ENCODE measurements around the gene TMEM35A. TPM values are rescaled to one million over a fixed set of nuclear protein-coding genes. Genes with fewer than 3 reads are reported as not detected.

TMEM35A gene
- total and polyA plus RNA-seq, 9 of the 15 experiments (the other 6 are each of a cell fraction or from before 2014, with no cell fraction given), result not detected

DNA sequence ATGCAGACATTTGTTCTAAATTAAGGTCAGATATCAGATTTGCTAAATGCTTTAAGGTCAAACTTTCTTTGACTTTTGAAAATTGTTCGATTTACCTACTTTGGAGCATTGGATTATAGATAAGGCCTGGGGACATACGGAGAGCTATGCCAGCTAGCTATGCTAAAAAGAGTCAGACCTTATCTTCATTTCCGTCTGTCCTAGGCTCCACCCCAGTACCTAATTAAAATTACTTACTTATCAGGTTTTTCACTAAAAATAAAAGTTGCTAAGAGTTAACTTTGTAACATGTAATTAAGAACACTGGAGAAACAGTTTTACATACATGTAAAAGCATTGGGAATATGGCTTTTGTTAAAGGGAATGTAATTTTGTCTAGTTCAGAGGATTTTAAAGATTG is 7.1 kb upstream of the TMEM35A start:
- CTCF ChIA-PET (ENCODE audit: low intra/inter-chr PET ratio), result no interaction called here
- Histone ChIP-seq H3K36me3 (ENCODE audit: control insufficient read depth, insufficient read depth, low read length) (no peaks in the 10 kb centered on the region), H3K4me2 (ENCODE audit: insufficient read depth, low read length) (no peak overlapping the region), H3K27me3 (ENCODE audit: control insufficient read depth in 2 of 2, insufficient read depth in 2 of 2, low read length in 2 of 2) (no peaks in the 10 kb centered on the region), H3K9me1 (ENCODE audit: control insufficient read depth, insufficient read depth, low read length) (no peaks in the 10 kb centered on the region), H3K27ac (ENCODE audit: extremely low read depth, low read depth, low read length) (no peak overlapping the region), H3K79me2 (ENCODE audit: control insufficient read depth, insufficient read depth, low read length) (no peaks in the 10 kb centered on the region), H4K20me1 (replicated peaks; ENCODE audit: control insufficient read depth, insufficient read depth, low read length) (no peaks in the 10 kb centered on the region), H3K4me1 (replicated peaks in 1 of 2; ENCODE audit: control insufficient read depth in 2 of 2, insufficient read depth in 2 of 2, low read length in 2 of 2) (no peaks in the 10 kb centered on the region; a peak in 1 of 5 replicates), H2AFZ (ENCODE audit: low read depth, low read length) (0 out of 2 replicates have a peak overlapping the region, but pooled peaks have one; percentile 16), H3K4me3 (no peak overlapping the region), H3K9me3 (replicated peaks; ENCODE audit: control insufficient read depth, insufficient read depth, low read depth, low read length) (no peaks in the 10 kb centered on the region), H3K9ac (ENCODE audit: insufficient read depth in 1 of 2, low read depth in 2 of 2, low read length in 2 of 2) (no peak overlapping the region)
- FAIRE-seq (peak; percentile 57), ATAC-seq (peak; percentile 76), DNase-seq (ENCODE audit: extremely low read depth in 1 of 4, low spot score in 3 of 4) (peak in 3 of 4 experiments; percentile 15 to 32 (median 21))
- in situ Hi-C loops (cut with MboI), result no loop called here
- intact Hi-C loops (cut with micrococcal nuclease), result no loop called here
- WGBS (ENCODE audit: insufficient coverage, low coverage, missing lambda C conversion rate), result 0% methylated on average over 3 of the region's 3 CpGs
- no TSS peak for BruUV-seq (replicated peaks)
- POLR2A ChIA-PET, result no interaction called here
- TF ChIP-seq KLF6 (CRISPR knock-in tag; IDR thresholded peaks at IDR 0.05; ENCODE audit: borderline replicate concordance) (no peak), DMBX1 (CRISPR knock-in tag; IDR thresholded peaks at IDR 0.05; ENCODE audit: borderline replicate concordance) (no peak), ZNF3 (CRISPR knock-in tag; IDR thresholded peaks at IDR 0.05) (no peak), TRIM28 (IDR thresholded peaks at IDR 0.05) (no peak), GTF2F1 (IDR thresholded peaks at IDR 0.05; ENCODE audit: low read depth, low read length) (no peak), RBM14 (IDR thresholded peaks at IDR 0.05; ENCODE audit: borderline replicate concordance, insufficient read depth, low read depth, low read length) (no peak), SMARCA4 (IDR thresholded peaks at IDR 0.05) (0 out of 2 replicates have a peak, but pooled peaks have one; percentile 18), ARID1B (IDR thresholded peaks at IDR 0.05) (peak; percentile 60), ZNF75A (CRISPR knock-in tag; IDR thresholded peaks at IDR 0.05) (no peak), SIN3A (IDR thresholded peaks at IDR 0.05; ENCODE audit: borderline replicate concordance in 2 of 2, control insufficient read depth in 1 of 2, low read depth in 2 of 2, low read length in 2 of 2) (no peak), RFX7 (CRISPR knock-in tag; IDR thresholded peaks at IDR 0.05) (no peak), TCF3 (CRISPR knock-in tag; IDR thresholded peaks at IDR 0.05) (0 out of 2 replicates have a peak, but pooled peaks have one; percentile 9), ESRRA (IDR thresholded peaks at IDR 0.05; ENCODE audit: borderline replicate concordance, low read depth) (no peak), NCOA2 (IDR thresholded peaks at IDR 0.05; ENCODE audit: partially characterized antibody in 2 of 2) (no peak), SAP30 (IDR thresholded peaks at IDR 0.05; ENCODE audit: borderline replicate concordance, insufficient read depth, low read depth, low read length, poor library complexity, severe bottlenecking) (no peak)
- TF ChIP-seq, protein P1, sequence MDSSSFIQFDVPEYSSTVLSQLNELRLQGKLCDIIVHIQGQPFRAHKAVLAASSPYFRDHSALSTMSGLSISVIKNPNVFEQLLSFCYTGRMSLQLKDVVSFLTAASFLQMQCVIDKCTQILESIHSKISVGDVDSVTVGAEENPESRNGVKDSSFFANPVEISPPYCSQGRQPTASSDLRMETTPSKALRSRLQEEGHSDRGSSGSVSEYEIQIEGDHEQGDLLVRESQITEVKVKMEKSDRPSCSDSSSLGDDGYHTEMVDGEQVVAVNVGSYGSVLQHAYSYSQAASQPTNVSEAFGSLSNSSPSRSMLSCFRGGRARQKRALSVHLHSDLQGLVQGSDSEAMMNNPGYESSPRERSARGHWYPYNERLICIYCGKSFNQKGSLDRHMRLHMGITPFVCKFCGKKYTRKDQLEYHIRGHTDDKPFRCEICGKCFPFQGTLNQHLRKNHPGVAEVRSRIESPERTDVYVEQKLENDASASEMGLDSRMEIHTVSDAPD (CRISPR knock-in tag; IDR thresholded peaks at IDR 0.05), result no peak
- TF ChIP-seq, protein P2, sequence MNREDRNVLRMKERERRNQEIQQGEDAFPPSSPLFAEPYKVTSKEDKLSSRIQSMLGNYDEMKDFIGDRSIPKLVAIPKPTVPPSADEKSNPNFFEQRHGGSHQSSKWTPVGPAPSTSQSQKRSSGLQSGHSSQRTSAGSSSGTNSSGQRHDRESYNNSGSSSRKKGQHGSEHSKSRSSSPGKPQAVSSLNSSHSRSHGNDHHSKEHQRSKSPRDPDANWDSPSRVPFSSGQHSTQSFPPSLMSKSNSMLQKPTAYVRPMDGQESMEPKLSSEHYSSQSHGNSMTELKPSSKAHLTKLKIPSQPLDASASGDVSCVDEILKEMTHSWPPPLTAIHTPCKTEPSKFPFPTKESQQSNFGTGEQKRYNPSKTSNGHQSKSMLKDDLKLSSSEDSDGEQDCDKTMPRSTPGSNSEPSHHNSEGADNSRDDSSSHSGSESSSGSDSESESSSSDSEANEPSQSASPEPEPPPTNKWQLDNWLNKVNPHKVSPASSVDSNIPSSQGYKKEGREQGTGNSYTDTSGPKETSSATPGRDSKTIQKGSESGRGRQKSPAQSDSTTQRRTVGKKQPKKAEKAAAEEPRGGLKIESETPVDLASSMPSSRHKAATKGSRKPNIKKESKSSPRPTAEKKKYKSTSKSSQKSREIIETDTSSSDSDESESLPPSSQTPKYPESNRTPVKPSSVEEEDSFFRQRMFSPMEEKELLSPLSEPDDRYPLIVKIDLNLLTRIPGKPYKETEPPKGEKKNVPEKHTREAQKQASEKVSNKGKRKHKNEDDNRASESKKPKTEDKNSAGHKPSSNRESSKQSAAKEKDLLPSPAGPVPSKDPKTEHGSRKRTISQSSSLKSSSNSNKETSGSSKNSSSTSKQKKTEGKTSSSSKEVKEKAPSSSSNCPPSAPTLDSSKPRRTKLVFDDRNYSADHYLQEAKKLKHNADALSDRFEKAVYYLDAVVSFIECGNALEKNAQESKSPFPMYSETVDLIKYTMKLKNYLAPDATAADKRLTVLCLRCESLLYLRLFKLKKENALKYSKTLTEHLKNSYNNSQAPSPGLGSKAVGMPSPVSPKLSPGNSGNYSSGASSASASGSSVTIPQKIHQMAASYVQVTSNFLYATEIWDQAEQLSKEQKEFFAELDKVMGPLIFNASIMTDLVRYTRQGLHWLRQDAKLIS (CRISPR knock-in tag; IDR thresholded peaks at IDR 0.05), result no peak

All from K562 (cell line).